ENCODE data around the gene PANX2. TPM values are rescaled to one million over a fixed set of nuclear protein-coding genes. Genes with fewer than 3 reads are reported as not detected.

Gene PANX2
- total and polyA plus RNA-seq, 2 of the 4 experiments (the other 2 are of a cell fraction), result 0.18 to 1.7 TPM

- whole genome bisulfite sequencing, 2 experiments (ENCODE audit: extremely low coverage in 2 of 2, insufficient read length in 1 of 2), result 95% methylated on average over 38 of the region's 61 CpGs; no CpG with 5 or more reads in 1 of the 2 experiments
- Histone ChIP-seq H2BK120ac (ENCODE audit: low read depth, low read length) (no peak overlapping the region), H2AK9ac (replicated peaks; ENCODE audit: low read depth, low read length, poor library complexity) (no peak overlapping the region)
Observed at GRCh38 chr22:50197856-50198623, 27.5 kb downstream of the PANX2 start.

More at GRCh38 chr22:50197856-50198623, 27.5 kb downstream of the PANX2 start:
- Histone ChIP-seq H3K4ac (ENCODE audit: low read depth, low read length) (no peak overlapping the region), H3K4me1 (ENCODE audit: control insufficient read depth, insufficient read depth, low read length) (peaks cover 4% of the 10 kb centered on the region; the same call in 1 of the 2 replicates), H3K9ac (ENCODE audit: low read depth, low read length) (no peak overlapping the region), H3K4me2 (ENCODE audit: low read depth, low read length) (no peak overlapping the region), H3K56ac (ENCODE audit: extremely low read depth, insufficient read depth, low read length) (no peak overlapping the region), H3K27me3 (ENCODE audit: control insufficient read depth, insufficient read depth, low read length) (no peaks in the 10 kb centered on the region), H2AK5ac (ENCODE audit: low read depth, low read length) (no peak overlapping the region), H4K91ac (ENCODE audit: insufficient read depth, low read depth, low read length) (no peak overlapping the region), H2BK20ac (ENCODE audit: low read depth, low read length) (no peak overlapping the region), H3K14ac (replicated peaks; ENCODE audit: low read depth, low read length) (no peak overlapping the region), H3K23ac (ENCODE audit: low read depth, low read length) (no peak overlapping the region), H3K36me3 (ENCODE audit: control insufficient read depth, insufficient read depth, low read length) (peaks cover 31% of the 10 kb centered on the region), H3K9me3 (ENCODE audit: control insufficient read depth, insufficient read depth, low read length) (no peaks in the 10 kb centered on the region), H2BK5ac (ENCODE audit: low read depth, low read length, poor library complexity, severe bottlenecking) (no peak overlapping the region), H2AFZ (replicated peaks; ENCODE audit: low read length, poor library complexity) (no peak overlapping the region), H2BK15ac (ENCODE audit: low read depth, low read length) (no peak overlapping the region), H3K9me1 (ENCODE audit: insufficient read depth, low read length) (0 out of 2 replicates have a peak, but pooled peaks cover 2% of the 10 kb centered on the region), H3K4me3 (ENCODE audit: insufficient read depth, low read depth, low read length) (no peak overlapping the region), H3K27ac (ENCODE audit: insufficient read depth, low read length) (no peak overlapping the region), H4K20me1 (ENCODE audit: insufficient read depth, low read length) (peaks cover 17% of the 10 kb centered on the region), H3K18ac (ENCODE audit: low read depth, low read length) (no peak overlapping the region), H3K79me1 (ENCODE audit: low read depth in 1 of 2, low read length in 2 of 2) (peaks cover 21 to 31% of the 10 kb centered on the region in 2 experiments), H4K5ac (ENCODE audit: low read depth, low read length) (no peak overlapping the region), H4K8ac (ENCODE audit: low read depth in 2 of 2, low read length in 2 of 2) (no peak overlapping the region)
- ATAC-seq (ENCODE audit: low read depth) (no peak), DNase-seq (no peak)
- dilution Hi-C loops (cut with HindIII; ENCODE audit: low sequenced_read_pairs, unreplicated experiment), result no loop called here
- intact Hi-C loops (cut with micrococcal nuclease), result no loop called here
- no peak for TF ChIP-seq NFE2L2 (IDR thresholded peaks at IDR 0.05; ENCODE audit: low read depth, low read length)
- TF ChIP-seq FOS (IDR thresholded peaks at IDR 0.05; ENCODE audit: low read depth, low read length), result no peak
- no peak for TF ChIP-seq CHD1 (IDR thresholded peaks at IDR 0.05; ENCODE audit: low read depth, low read length)
- no peak for TF ChIP-seq SMC3 (IDR thresholded peaks at IDR 0.05; ENCODE audit: low read depth, low read length)
- no peak for TF ChIP-seq RFX5 (IDR thresholded peaks at IDR 0.05; ENCODE audit: low read depth, low read length)
- TF ChIP-seq USF2 (IDR thresholded peaks at IDR 0.05; ENCODE audit: low read depth, low read length), result no peak
- no peak for TF ChIP-seq MAZ (IDR thresholded peaks at IDR 0.05; ENCODE audit: borderline replicate concordance, low read depth, low read length)
- no peak for TF ChIP-seq RAD21 (IDR thresholded peaks at IDR 0.05; ENCODE audit: low read length)
- TF ChIP-seq MAFK (IDR thresholded peaks at IDR 0.05; ENCODE audit: low read depth, low read length), result no peak
- TF ChIP-seq RCOR1 (IDR thresholded peaks at IDR 0.05; ENCODE audit: insufficient replicate concordance, low read length), result no peak
- no peak for TF ChIP-seq CEBPB (IDR thresholded peaks at IDR 0.05; ENCODE audit: low read depth, low read length)
- no peak for TF ChIP-seq BHLHE40 (IDR thresholded peaks at IDR 0.05; ENCODE audit: low read depth, low read length)
- TF ChIP-seq POLR2A (IDR thresholded peaks at IDR 0.05; ENCODE audit: low read depth, low read length), result no peak
- no peak for TF ChIP-seq MXI1 (IDR thresholded peaks at IDR 0.05; ENCODE audit: borderline replicate concordance, low read depth, low read length)
- TF ChIP-seq, protein P1, sequence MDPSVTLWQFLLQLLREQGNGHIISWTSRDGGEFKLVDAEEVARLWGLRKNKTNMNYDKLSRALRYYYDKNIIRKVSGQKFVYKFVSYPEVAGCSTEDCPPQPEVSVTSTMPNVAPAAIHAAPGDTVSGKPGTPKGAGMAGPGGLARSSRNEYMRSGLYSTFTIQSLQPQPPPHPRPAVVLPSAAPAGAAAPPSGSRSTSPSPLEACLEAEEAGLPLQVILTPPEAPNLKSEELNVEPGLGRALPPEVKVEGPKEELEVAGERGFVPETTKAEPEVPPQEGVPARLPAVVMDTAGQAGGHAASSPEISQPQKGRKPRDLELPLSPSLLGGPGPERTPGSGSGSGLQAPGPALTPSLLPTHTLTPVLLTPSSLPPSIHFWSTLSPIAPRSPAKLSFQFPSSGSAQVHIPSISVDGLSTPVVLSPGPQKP (IDR thresholded peaks at IDR 0.05; ENCODE audit: borderline replicate concordance, low read depth, low read length), result no peak
- ChIA-PET CTCF (no interaction called here), POLR2A (ENCODE audit: unreplicated experiment) (no interaction called here)
- BruUV-seq (replicated peaks), result no TSS peak
- in situ Hi-C loops (cut with MboI; ENCODE audit: low sequenced_read_pairs), result no loop called here

All from IMR-90 (cell line).